Measurements from ENCODE around the gene TMCO5A.
"Not testable (repeated sequence)": the region's sequence is repeated elsewhere in the genome, so short reads cannot be mapped to it uniquely, and the experiment has no call there.

The TMCO5A gene

GRCh38 chr15:37934340-37934739, at the start of gene TMCO5A:
TMCO5A (plus strand) TSS chr15:37934640; CDS start chr15:37936324, 1,684 bp downstream.
- DNase-seq (ENCODE audit: low read depth in 2 of 3, low spot score in 1 of 3) = no peak

GRCh38 chr15:37885651-37886050, 48.8 kb upstream of the TMCO5A start:
- no peak for DNase-seq (ENCODE audit: low read depth in 2 of 3, low spot score in 1 of 3)

GRCh38 chr15:37888356-37888755, 46.1 kb upstream of the TMCO5A start:
- DNase-seq (ENCODE audit: low read depth in 2 of 3, low spot score in 1 of 3) = no peak

- DNase-seq (ENCODE audit: low read depth in 2 of 3, low spot score in 1 of 3) = no peak
These were observed 42.6 kb upstream of the TMCO5A start for GRCh38 chr15:37891766-37892368.

- no peak for DNase-seq (ENCODE audit: low read depth in 2 of 3, low spot score in 1 of 3)
These were observed 41.1 kb upstream of the TMCO5A start for GRCh38 chr15:37893309-37893708.

- DNase-seq (ENCODE audit: low read depth in 2 of 3, low spot score in 1 of 3) = no peak
These were observed 36.1 kb upstream of the TMCO5A start for GRCh38 chr15:37898362-37898761.

- no peak for DNase-seq (ENCODE audit: low read depth in 2 of 3, low spot score in 1 of 3)
These were observed 33.9 kb upstream of the TMCO5A start for GRCh38 chr15:37900326-37901221.

- no peak for DNase-seq (ENCODE audit: low read depth in 2 of 3, low spot score in 1 of 3)
These were observed 32.3 kb upstream of the TMCO5A start for GRCh38 chr15:37902126-37902525.

- DNase-seq (ENCODE audit: low read depth in 2 of 3, low spot score in 1 of 3) = no peak
These were observed 30.4 kb upstream of the TMCO5A start for GRCh38 chr15:37903919-37904625.

GRCh38 chr15:37907136-37907535, 27.3 kb upstream of the TMCO5A start:
- DNase-seq (ENCODE audit: low read depth in 2 of 3, low spot score in 1 of 3) = no peak

- no peak for DNase-seq (ENCODE audit: low read depth in 2 of 3, low spot score in 1 of 3)
These were observed 12.7 kb upstream of the TMCO5A start for GRCh38 chr15:37921527-37922385.

GRCh38 chr15:37926136-37926535, 8.3 kb upstream of the TMCO5A start:
- DNase-seq (ENCODE audit: low read depth in 2 of 3, low spot score in 1 of 3) = no peak

- no peak for DNase-seq (ENCODE audit: low read depth in 2 of 3, low spot score in 1 of 3)
These were observed 5.2 kb upstream of the TMCO5A start for GRCh38 chr15:37929238-37929637.

GRCh38 chr15:37931321-37931720, 3.1 kb upstream of the TMCO5A start:
- DNase-seq (ENCODE audit: low read depth in 2 of 3, low spot score in 1 of 3) = no peak

- DNase-seq (ENCODE audit: low read depth in 2 of 3, low spot score in 1 of 3) = no peak
These were observed 2.6 kb upstream of the TMCO5A start for GRCh38 chr15:37931868-37932267.

- DNase-seq (ENCODE audit: low read depth in 2 of 3, low spot score in 1 of 3) = no peak
These were observed 1.9 kb upstream of the TMCO5A start for GRCh38 chr15:37932549-37932948.

- DNase-seq (ENCODE audit: low read depth in 2 of 3, low spot score in 1 of 3) = no peak
These were observed 774 bp upstream of the TMCO5A start for GRCh38 chr15:37933666-37934065.

- DNase-seq (ENCODE audit: low read depth in 2 of 3, low spot score in 1 of 3) = no peak
These were observed 6.4 kb downstream of the TMCO5A start for GRCh38 chr15:37940876-37941275.

GRCh38 chr15:37941779-37942178, 7.3 kb downstream of the TMCO5A start:
- DNase-seq (ENCODE audit: low read depth in 2 of 3, low spot score in 1 of 3) = no peak

GRCh38 chr15:37951999-37952398, 17.6 kb downstream of the TMCO5A start:
- no peak for DNase-seq (ENCODE audit: low read depth in 2 of 3, low spot score in 1 of 3)

GRCh38 chr15:37960742-37961141, 26.3 kb downstream of the TMCO5A start:
- DNase-seq (ENCODE audit: low read depth in 2 of 3, low spot score in 1 of 3) = not testable (repeated sequence)
